A549 (cell line): ENCODE results near the gene RAD51B. TPM values are rescaled to one million over a fixed set of nuclear protein-coding genes. Genes with fewer than 3 reads are reported as not detected.
"Not testable (repeated sequence)": the region's sequence is repeated elsewhere in the genome, so short reads cannot be mapped to it uniquely, and the experiment has no call there.

Experiments
- ATAC-seq, 2 experiments: fragments of 200-7000 bp in 1 of 2; fragments of >200 bp in 1 of 2; cut with Nextera tagmentation in 1 of 2; cut with Tn5 transposase in 1 of 2; 3 replicates each; pipeline versions ENCODE4 v1.8.0 to v1.9.1; 2018 to 2020; ENCODE audit warnings: mild to moderate bottlenecking in 1 of 2, moderate library complexity in 1 of 2
- CTCF ChIA-PET: fragments of 300-600 bp; sonication (Branson Sonifier 250); formaldehyde crosslinking; extraction: SDS; loops from one replicate; lab custom pipeline; 2021; ENCODE audit warnings: antibody characterized with exemption, inconsistent platforms; lab: Yijun Ruan, JAX
- POLR2A ChIA-PET: fragments of 350-600 bp; formaldehyde crosslinking; extraction: SDS; loops from one replicate; lab custom pipeline; 2021; ENCODE audit warnings: antibody characterized with exemption, inconsistent platforms; lab: Yijun Ruan, JAX
- DNase-seq, 2 experiments: peaks; one replicate each; pipeline versions ENCODE4 v3.0.0 to v3.0.0-alpha.2; 2011 to 2016; ENCODE audit warnings: low read depth in 1 of 2, low spot score in 1 of 2
- FAIRE-seq: peaks from 2 replicates; lab custom pipeline; 2011; peaks lifted over from hg19 to GRCh38; lab: Jason Lieb, UNC
- H3K27ac ChIP-seq, 2 experiments: fragments of >200 bp; sonication (Bioruptor Twin); formaldehyde crosslinking; 3 replicates each; pipeline ENCODE4 v1.5.1; 2016 to 2017
- H3K4me1 ChIP-seq: fragments of >200 bp; sonication (Bioruptor Twin); formaldehyde crosslinking; 3 replicates; pipeline ENCODE4 v1.6.1; 2016
- H3K4me2 ChIP-seq: fragments of >200 bp; sonication (Bioruptor Twin); formaldehyde crosslinking; 3 replicates; pipeline ENCODE4 v1.6.1; 2016
- H3K4me3 ChIP-seq: fragments of >200 bp; sonication (Bioruptor Twin); formaldehyde crosslinking; 3 replicates; pipeline ENCODE4 v1.5.1; 2016
- H3K9me3 ChIP-seq: fragments of >200 bp; sonication (Bioruptor Twin); formaldehyde crosslinking; 3 replicates; pipeline ENCODE4 v1.6.1; 2016
- BHLHE40 ChIP-seq: IDR thresholded peaks from 2 replicates; pipeline ENCODE4 v1.6.1; 2012; ENCODE audit warnings: low read depth, low read length, inconsistent platforms
- CHD2 ChIP-seq: fragments of 150-350 bp; IDR thresholded peaks from 2 replicates; pipeline ENCODE4 v1.6.1; 2014; ENCODE audit warnings: low read length; ENCODE audit not compliant: partially characterized antibody
- CTCF ChIP-seq: fragments of >200 bp; sonication (Bioruptor Twin); formaldehyde crosslinking; IDR thresholded peaks from 3 replicates; pipeline ENCODE4 v1.5.1; 2016
- E2F6 ChIP-seq: IDR thresholded peaks from 2 replicates; pipeline ENCODE4 v1.6.1; 2012; ENCODE audit warnings: low read depth, borderline replicate concordance
- HDAC2 ChIP-seq: fragments of 200-600 bp; sonication (generic); IDR thresholded peaks from 2 replicates; pipeline ENCODE4 v1.6.1; 2016
- JUN ChIP-seq, 2 experiments: fragments of >200 bp; sonication (Bioruptor Twin); formaldehyde crosslinking; IDR thresholded peaks; 2 replicates in 1 of 2; 3 replicates in 1 of 2; pipeline ENCODE4 v1.6.1; 2016 to 2017
- KDM1A ChIP-seq: fragments of 200-600 bp; sonication (generic); IDR thresholded peaks from 2 replicates; pipeline ENCODE4 v1.6.1; 2016; ENCODE audit warnings: low read depth, mild to moderate bottlenecking
- NFE2L2 ChIP-seq: fragments of 150-350 bp; conservative IDR thresholded peaks from 2 replicates; pipeline ENCODE4 v1.6.1; 2014; ENCODE audit warnings: low read length
- NPAS2 ChIP-seq: fragments of 250-450 bp; sonication (Bioruptor Pico); IDR thresholded peaks from 2 replicates; pipeline ENCODE4 v1.8.0; 2022; ENCODE audit warnings: mild to moderate bottlenecking, moderate library complexity, borderline replicate concordance
- PHF8 ChIP-seq: fragments of 200-600 bp; sonication (generic); IDR thresholded peaks from 2 replicates; pipeline ENCODE4 v1.6.1; 2016; ENCODE audit warnings: low read depth, mild to moderate bottlenecking, antibody characterized with exemption, moderate library complexity, borderline replicate concordance
- POLR2A ChIP-seq: IDR thresholded peaks from 2 replicates; pipeline ENCODE4 v1.6.1; 2012; ENCODE audit warnings: mild to moderate bottlenecking, low read length
- POLR2AphosphoS2 ChIP-seq: conservative IDR thresholded peaks from 2 replicates; pipeline ENCODE4 v1.6.1; 2012; ENCODE audit warnings: low read length, improper control_type of control experiment, inconsistent platforms
- RAD21 ChIP-seq, 2 experiments: fragments of >200 bp in 1 of 2; sonication (Bioruptor Twin) in 1 of 2; formaldehyde crosslinking in 1 of 2; IDR thresholded peaks in 1 of 2; conservative IDR thresholded peaks in 1 of 2; 2 replicates in 1 of 2; 3 replicates in 1 of 2; pipeline ENCODE4 v1.6.1; 2012 to 2018; ENCODE audit warnings: inconsistent platforms in 1 of 2
- RARB ChIP-seq: fragments of 250-450 bp; sonication (Bioruptor Pico); IDR thresholded peaks from 2 replicates; pipeline ENCODE4 v1.8.0; 2021; ENCODE audit warnings: mild to moderate bottlenecking, moderate library complexity
- RFX5 ChIP-seq: fragments of 450-650 bp; IDR thresholded peaks from 2 replicates; pipeline ENCODE4 v1.7.1; 2014; ENCODE audit warnings: antibody characterized with exemption, mild to moderate bottlenecking, moderate library complexity
- SREBF2 ChIP-seq: fragments of 450-650 bp; IDR thresholded peaks from 2 replicates; pipeline ENCODE4 v1.6.1; 2014; ENCODE audit warnings: mild to moderate bottlenecking, moderate library complexity
- USF2 ChIP-seq: fragments of 450-650 bp; IDR thresholded peaks from 2 replicates; pipeline ENCODE4 v1.6.1; 2014; ENCODE audit warnings: antibody characterized with exemption
- ZFP36 ChIP-seq: fragments of 450-650 bp; IDR thresholded peaks from 2 replicates; pipeline ENCODE4 v1.6.1; 2014; ENCODE audit warnings: borderline replicate concordance; ENCODE audit not compliant: partially characterized antibody
- WGBS: methylation state at CpG from one replicate; pipeline ENCODE4 v1.1.6; 2017; ENCODE audit errors: missing lambda C conversion rate; 5-methylcytosine and 5-hydroxymethylcytosine counted together
- polyA plus RNA-seq, 4 experiments: library from polyadenylated mRNA; depleted of rRNA in 3 of 4; stranded (reverse); fragments of >200 nt; fragmentation: RNase III in 1 of 4; extraction: RNeasy Plus Mini Kit Qiagen cat#74134 plus additional on column Dnase treatment in 1 of 4; gene quantifications; 2 replicates in 3 of 4; 3 replicates in 1 of 4; pipeline ENCODE4 v1.2.3, GENCODE V29; 2011 to 2017

RAD51B gene
- polyA plus RNA-seq, 2 of the 4 experiments (the other 2 are of a cell fraction), result 7.2 to 10.8 TPM

GRCh38 chr14:68254669-68255527, 435.3 kb downstream of the RAD51B start:
- FAIRE-seq (no peak), ATAC-seq (no peak), DNase-seq (no peak)
- Histone ChIP-seq H3K9me3 (no peaks in the 10 kb centered on the region), H3K4me3 (no peak overlapping the region), H3K27ac (peak overlapping the region in 1 of 2 experiments; percentile 33; a peak in 2 of 6 replicates), H3K4me2 (no peak overlapping the region; the same call in 2 of the 3 replicates), H3K4me1 (peaks cover 54% of the 10 kb centered on the region)
- 97% methylated on average over 1 of the region's 1 CpG for WGBS
- ChIA-PET POLR2A (interaction anchor here (0.9 to 9.6 kb wide), 2 partner anchors 204 to 534 kb away, joined by 3 to 142 read pairs; partner anchors contain the start of gene ZFP36L1), CTCF (interaction anchor here (1.2 to 13.3 kb wide), 3 partner anchors 560 to 589 kb away, joined by 4 to 162 read pairs (median 5); no protein-coding TSS in a partner anchor)
- no peak for TF ChIP-seq NFE2L2

- H3K4me1 ChIP-seq, result peaks cover 46% of the 10 kb centered on the region
- CTCF ChIA-PET, result interaction anchor here (1.0 to 13.3 kb wide), 3 partner anchors 20 to 588 kb away, joined by 3 to 162 read pairs (median 4); no protein-coding TSS in a partner anchor
- no peak for TF ChIP-seq BHLHE40
- TF ChIP-seq RARB (CRISPR knock-in tag), result no peak
- TF ChIP-seq CTCF, result no peak
- no peak for TF ChIP-seq CHD2
- TF ChIP-seq USF2, result no peak
- TF ChIP-seq NFE2L2, result no peak
- TF ChIP-seq RAD21 (conservative IDR thresholded peaks at IDR 0.05 in 1 of 2, IDR thresholded peaks at IDR 0.05 in 1 of 2), result no peak
- TF ChIP-seq ZFP36, result no peak
- TF ChIP-seq POLR2A, result no peak
- no peak for TF ChIP-seq KDM1A
- no peak for TF ChIP-seq JUN (IDR thresholded peaks at IDR 0.05)
- no peak for TF ChIP-seq SREBF2
- no peak for TF ChIP-seq NPAS2 (CRISPR knock-in tag)
- no peak for TF ChIP-seq RFX5
- TF ChIP-seq POLR2AphosphoS2, result no peak
- no peak for TF ChIP-seq PHF8
- no peak for TF ChIP-seq HDAC2
- TF ChIP-seq, all 56 proteins: peak for 0
- DNase-seq (no peak), FAIRE-seq (peak; percentile 39), ATAC-seq (no peak)
- Histone ChIP-seq H3K4me2 (peak overlapping the region; percentile 8; the same call in 1 of the 3 replicates), H3K9me3 (no peaks in the 10 kb centered on the region), H3K27ac (peak overlapping the region; percentile 8 to 33; a peak in 4 of 6 replicates), H3K4me3 (no peak overlapping the region)
- POLR2A ChIA-PET, result interaction anchor here (0.9 kb wide), 1 partner anchor 203 kb away, joined by 3 read pairs; no protein-coding TSS in a partner anchor
- WGBS, result 59% methylated on average over 1 of the region's 1 CpG
Measured at GRCh38 chr14:68255693-68256178, 436.2 kb downstream of the RAD51B start.

- H3K4me3 ChIP-seq, result no peak overlapping the region
- ATAC-seq (no peak), FAIRE-seq (peak; percentile 59), DNase-seq (no peak)
- H3K4me1 ChIP-seq, result peaks cover 29% of the 10 kb centered on the region
- H3K27ac ChIP-seq, result no peak overlapping the region
- ChIA-PET POLR2A (no interaction called here), CTCF (no interaction called here)
- H3K9me3 ChIP-seq, result no peaks in the 10 kb centered on the region
- 94% methylated on average over 4 of the region's 4 CpGs for WGBS
- no peak overlapping the region for H3K4me2 ChIP-seq
- TF ChIP-seq E2F6, result no peak
- TF ChIP-seq, all 56 proteins: peak for 0
Measured at GRCh38 chr14:68257969-68258368, 438.4 kb downstream of the RAD51B start.

- Histone ChIP-seq H3K27ac (peak overlapping the region in 1 of 2 experiments; percentile 47; a peak in 1 of 6 replicates), H3K4me1 (peaks cover 20% of the 10 kb centered on the region)
- H3K4me2 ChIP-seq, DNase-seq, FAIRE-seq, H3K9me3 ChIP-seq, ATAC-seq, H3K4me3 ChIP-seq, POLR2A ChIA-PET: not testable (repeated sequence)
- CTCF ChIA-PET, result interaction anchor here (1.2 to 2.3 kb wide), 4 partner anchors 9 to 557 kb away, joined by 3 to 10 read pairs (median 4); no protein-coding TSS in a partner anchor
- 83% methylated on average over 2 of the region's 2 CpGs for WGBS
Measured at GRCh38 chr14:68258995-68259394, 439.4 kb downstream of the RAD51B start.
